GM06990 (cell line): ENCODE data around the gene INO80E.

ENCODE experiments used
- DNase-seq: peaks from one replicate; pipeline ENCODE4 v3.0.0-alpha.2; 2011; ENCODE audit not compliant: insufficient read length; ENCODE audit errors: extremely low read depth
- H3K27me3 ChIP-seq: replicated peaks from 2 replicates; pipeline ENCODE4 v1.6.0; 2011; ENCODE audit warnings: low read length; ENCODE audit not compliant: control insufficient read depth, insufficient read depth
- H3K36me3 ChIP-seq: 2 replicates; pipeline ENCODE4 v1.5.1; 2011; ENCODE audit warnings: low read length; ENCODE audit not compliant: control insufficient read depth, insufficient read depth
- H3K4me3 ChIP-seq: replicated peaks from 2 replicates; pipeline ENCODE4 v1.5.1; 2011; ENCODE audit warnings: low read depth, mild to moderate bottlenecking, control low read depth, low read length
- CTCF ChIP-seq: IDR thresholded peaks from 2 replicates; pipeline ENCODE4 v1.5.1; 2011; ENCODE audit warnings: low read length, control low read depth, mild to moderate bottlenecking, inconsistent platforms; ENCODE audit not compliant: insufficient read depth, poor library complexity, severe bottlenecking

Gene INO80E

GRCh38 chr16:29995911-29996765 lies at the start of gene INO80E:
TSS of gene INO80E (plus strand) at chr16:29996241. CDS start at chr16:29996311, 70 bp downstream.
- H3K36me3 ChIP-seq: peaks cover 18% of the 10 kb centered on the region
- H3K27me3 ChIP-seq: no peaks in the 10 kb centered on the region
- DNase-seq: peak; percentile 98
- H3K4me3 ChIP-seq: peak within 1 kb of the TSS; percentile 78
- no peak for TF ChIP-seq CTCF

GRCh38 chr16:29947897-29948296 lies 48.1 kb upstream of the INO80E start:
- no peak for DNase-seq
- no peak for TF ChIP-seq CTCF
- no peaks in the 10 kb centered on the region for H3K36me3 ChIP-seq
- no peaks in the 10 kb centered on the region for H3K27me3 ChIP-seq
- H3K4me3 ChIP-seq: no peak overlapping the region

GRCh38 chr16:29950806-29951461 lies 45.1 kb upstream of the INO80E start:
- H3K36me3 ChIP-seq: no peaks in the 10 kb centered on the region
- TF ChIP-seq CTCF: no peak
- no peak overlapping the region for H3K4me3 ChIP-seq
- DNase-seq: no peak
- H3K27me3 ChIP-seq: no peaks in the 10 kb centered on the region

GRCh38 chr16:29951625-29952365 lies 44.2 kb upstream of the INO80E start:
- Histone ChIP-seq H3K36me3 (no peaks in the 10 kb centered on the region), H3K27me3 (no peaks in the 10 kb centered on the region), H3K4me3 (no peak overlapping the region)
- DNase-seq: no peak
- TF ChIP-seq CTCF: no peak

- no peaks in the 10 kb centered on the region for H3K27me3 ChIP-seq
- H3K36me3 ChIP-seq: no peaks in the 10 kb centered on the region; the same call in 1 of the 2 replicates
- DNase-seq: no peak
These were observed 37.3 kb upstream of the INO80E start for GRCh38 chr16:29958756-29959155.

More at GRCh38 chr16:29958756-29959155, 37.3 kb upstream of the INO80E start:
- TF ChIP-seq CTCF: no peak
- no peak overlapping the region for H3K4me3 ChIP-seq
